Endothelial cell of umbilical vein (primary cell): ENCODE measurements around the gene POLR1B. TPM values are rescaled to one million over a fixed set of nuclear protein-coding genes. Genes with fewer than 3 reads are reported as not detected.

ENCODE experiments used
- BruUV-seq: library from RNA; stranded (reverse); fragments of 400-500 nt; replicated peaks from 2 replicates; lab custom pipeline; 2021; lab: Mats Ljungman, UMichigan
- CTCF ChIA-PET: fragments of 300-600, 350-600 bp; sonication (Branson Sonifier 250); formaldehyde crosslinking; loops from one replicate; lab custom pipeline; 2021; ENCODE audit warnings: antibody characterized with exemption, inconsistent platforms; lab: Charles Lee
- POLR2A ChIA-PET: fragments of 300-600, 350-600 bp; sonication (Branson Sonifier 250); formaldehyde crosslinking; loops from one replicate; lab custom pipeline; 2021; ENCODE audit warnings: antibody characterized with exemption, inconsistent platforms; lab: Charles Lee
- DNase-seq: peaks from one replicate; pipeline ENCODE4 v3.0.0-alpha.2; 2011; ENCODE audit warnings: low read depth, low spot score
- FAIRE-seq: peaks from 2 replicates; lab custom pipeline; 2011; peaks lifted over from hg19 to GRCh38; lab: Jason Lieb, UNC
- H2AFZ ChIP-seq: 2 replicates; pipeline ENCODE4 v1.6.0; 2012; ENCODE audit warnings: low read depth, low read length, control low read depth, inconsistent platforms
- H3K27ac ChIP-seq: 2 replicates; pipeline ENCODE4 v1.5.1; 2011; ENCODE audit warnings: low read depth, mild to moderate bottlenecking, control low read depth, low read length, moderate library complexity; ENCODE audit not compliant: insufficient read depth
- H3K27me3 ChIP-seq, 2 experiments: 2 replicates each; pipeline versions ENCODE4 v1.6.0 to v1.6.1; 2011; ENCODE audit warnings: low read length in 2 of 2, mixed read lengths in 1 of 2; ENCODE audit not compliant: control insufficient read depth in 2 of 2, insufficient read depth in 2 of 2
- H3K36me3 ChIP-seq, 2 experiments: 2 replicates in 1 of 2; 3 replicates in 1 of 2; pipeline ENCODE4 v1.5.1; 2011; ENCODE audit warnings: low read length in 2 of 2, mild to moderate bottlenecking in 1 of 2, moderate library complexity in 1 of 2; ENCODE audit not compliant: control insufficient read depth in 2 of 2, insufficient read depth in 2 of 2; ENCODE audit errors: extremely low read depth in 1 of 2
- H3K4me1 ChIP-seq: 3 replicates; pipeline ENCODE4 v1.5.1; 2011; ENCODE audit warnings: mild to moderate bottlenecking, low read length; ENCODE audit not compliant: control insufficient read depth, insufficient read depth; ENCODE audit errors: extremely low read depth
- H3K4me2 ChIP-seq: 2 replicates; pipeline ENCODE4 v1.6.1; 2011; ENCODE audit warnings: low read length, control low read depth, mixed read lengths; ENCODE audit not compliant: insufficient read depth
- H3K4me3 ChIP-seq, 3 experiments: fragments of 200-600 bp in 1 of 3; sonication (generic), shearing (Covaris generic) in 1 of 3; replicated peaks in 1 of 3; 2 replicates each; pipeline ENCODE4 v1.5.1; 2011 to 2016; ENCODE audit warnings: control low read depth in 3 of 3, low read length in 3 of 3, mild to moderate bottlenecking in 2 of 3, inconsistent platforms in 1 of 3, low read depth in 1 of 3, moderate library complexity in 1 of 3; ENCODE audit not compliant: insufficient read depth in 1 of 3
- H3K79me2 ChIP-seq: 2 replicates; pipeline ENCODE4 v1.6.0; 2012; ENCODE audit warnings: low read length, inconsistent platforms; ENCODE audit not compliant: control insufficient read depth, insufficient read depth
- H3K9ac ChIP-seq: replicated peaks from 2 replicates; pipeline ENCODE3; 2011; ENCODE audit warnings: low read length, control low read depth; ENCODE audit not compliant: insufficient read depth; ENCODE audit errors: extremely low read depth
- H3K9me1 ChIP-seq: replicated peaks from 3 replicates; pipeline ENCODE4 v1.6.0; 2011; ENCODE audit warnings: mild to moderate bottlenecking, low read length; ENCODE audit not compliant: control insufficient read depth, insufficient read depth; ENCODE audit errors: extremely low read depth
- H3K9me3 ChIP-seq: replicated peaks from 2 replicates; pipeline ENCODE4 v1.5.1; 2012; ENCODE audit warnings: low read length, inconsistent platforms; ENCODE audit not compliant: control insufficient read depth, insufficient read depth
- H4K20me1 ChIP-seq: replicated peaks from 2 replicates; pipeline ENCODE3; 2011; ENCODE audit warnings: mild to moderate bottlenecking, low read length; ENCODE audit not compliant: control insufficient read depth, insufficient read depth; ENCODE audit errors: extremely low read depth
- EZH2 ChIP-seq: IDR thresholded peaks from 2 replicates; pipeline ENCODE4 v1.6.1; 2012; ENCODE audit warnings: borderline replicate concordance, low read depth, mild to moderate bottlenecking, moderate library complexity, low read length, inconsistent platforms; ENCODE audit not compliant: severe bottlenecking
- FOS ChIP-seq: IDR thresholded peaks from 2 replicates; pipeline ENCODE4 v1.6.1; 2011; ENCODE audit warnings: mild to moderate bottlenecking, low read length, moderate library complexity, borderline replicate concordance; ENCODE audit not compliant: insufficient read depth
- GATA2 ChIP-seq: IDR thresholded peaks from 2 replicates; pipeline ENCODE4 v1.7.0; 2011; ENCODE audit warnings: low read depth, mild to moderate bottlenecking, moderate library complexity, mixed read lengths, low read length; ENCODE audit not compliant: insufficient read length, insufficient read depth
- JUN ChIP-seq: IDR thresholded peaks from 2 replicates; pipeline ENCODE4 v1.6.1; 2011; ENCODE audit warnings: borderline replicate concordance, low read depth; ENCODE audit not compliant: insufficient read length, insufficient read depth
- MYC ChIP-seq: IDR thresholded peaks from one replicate; pipeline ENCODE4 v1.6.1; 2011; ENCODE audit warnings: mild to moderate bottlenecking, low read depth, low read length
- POLR2A ChIP-seq: IDR thresholded peaks from 2 replicates; pipeline ENCODE4 v1.6.1; 2012; ENCODE audit warnings: low read depth, mild to moderate bottlenecking, control low read depth, low read length
- POLR2AphosphoS5 ChIP-seq: IDR thresholded peaks from 2 replicates; pipeline ENCODE4 v1.6.1; 2012; ENCODE audit warnings: low read depth, mild to moderate bottlenecking, control low read depth, low read length, moderate library complexity; ENCODE audit not compliant: insufficient read depth
- dilution Hi-C: fragments of 300-500 bp; cut with MboI; formaldehyde crosslinking; loops from one replicate; pipeline ENCODE4 v1.15.0; 2019; ENCODE audit warnings: low sequenced_read_pairs; ENCODE audit not compliant: extremely low pct_ligation_motif_present
- intact Hi-C: fragments of 100-400 bp; cut with micrococcal nuclease; formaldehyde crosslinking; loops from one replicate; pipeline ENCODE4 v1.10.0; 2022
- polyA plus RNA-seq, 4 experiments: library from polyadenylated mRNA; depleted of rRNA in 3 of 4; stranded (reverse) in 3 of 4; unstranded in 1 of 4; fragments of >200 nt; gene quantifications; 2 replicates each; pipeline versions ENCODE4 v1.2.1 to v1.2.3, GENCODE V29; 2011 to 2012; ENCODE audit warnings: missing spikeins in 1 of 4
- total RNA-seq: library from RNA; stranded (reverse); gene quantifications from 2 replicates; pipeline ENCODE4 v1.2.3, GENCODE V29; 2021
- TF ChIP-seq, protein P1 (sequence below), 2 donors: IDR thresholded peaks; 1 replicate in 1 of 2; 2 replicates in 1 of 2; pipeline ENCODE4 v1.5.1; 2011; ENCODE audit warnings: low read length in 2 of 2, mild to moderate bottlenecking in 2 of 2, moderate library complexity in 2 of 2, control low read depth in 1 of 2, inconsistent platforms in 1 of 2, low read depth in 1 of 2; ENCODE audit not compliant: insufficient read depth in 1 of 2; ENCODE audit errors: extremely low read depth in 1 of 2
- TF ChIP-seq, protein P2 (sequence below): IDR thresholded peaks from 2 replicates; pipeline ENCODE4 v1.6.1; 2011; ENCODE audit not compliant: insufficient read depth, insufficient read length

Gene POLR1B
- total and polyA plus RNA-seq, 2 donors (not counting 3 experiments of a cell fraction or from before 2014, with no cell fraction given): 12.2 to 28.9 TPM

DNA sequence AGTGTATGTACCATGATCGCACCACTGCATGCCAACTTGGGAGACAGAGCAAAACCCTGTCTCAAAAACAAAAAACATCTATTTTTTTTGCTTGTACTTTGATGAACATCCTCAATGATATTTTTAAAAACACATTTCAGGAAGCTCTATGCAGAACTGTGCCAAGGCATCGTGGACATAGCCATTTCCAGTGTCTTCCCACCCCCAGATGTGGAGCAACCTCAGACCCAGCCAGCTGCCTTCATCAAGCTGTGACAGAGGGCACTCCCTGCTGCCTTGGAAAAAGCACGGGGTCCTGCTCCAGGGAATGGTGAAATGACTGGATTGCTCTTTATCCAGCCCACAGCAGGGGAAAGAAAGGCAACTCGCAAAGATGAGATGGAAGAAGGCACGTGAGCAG lies 13.7 kb upstream of the POLR1B start:
- no TSS peak for BruUV-seq
- TF ChIP-seq, protein P1, sequence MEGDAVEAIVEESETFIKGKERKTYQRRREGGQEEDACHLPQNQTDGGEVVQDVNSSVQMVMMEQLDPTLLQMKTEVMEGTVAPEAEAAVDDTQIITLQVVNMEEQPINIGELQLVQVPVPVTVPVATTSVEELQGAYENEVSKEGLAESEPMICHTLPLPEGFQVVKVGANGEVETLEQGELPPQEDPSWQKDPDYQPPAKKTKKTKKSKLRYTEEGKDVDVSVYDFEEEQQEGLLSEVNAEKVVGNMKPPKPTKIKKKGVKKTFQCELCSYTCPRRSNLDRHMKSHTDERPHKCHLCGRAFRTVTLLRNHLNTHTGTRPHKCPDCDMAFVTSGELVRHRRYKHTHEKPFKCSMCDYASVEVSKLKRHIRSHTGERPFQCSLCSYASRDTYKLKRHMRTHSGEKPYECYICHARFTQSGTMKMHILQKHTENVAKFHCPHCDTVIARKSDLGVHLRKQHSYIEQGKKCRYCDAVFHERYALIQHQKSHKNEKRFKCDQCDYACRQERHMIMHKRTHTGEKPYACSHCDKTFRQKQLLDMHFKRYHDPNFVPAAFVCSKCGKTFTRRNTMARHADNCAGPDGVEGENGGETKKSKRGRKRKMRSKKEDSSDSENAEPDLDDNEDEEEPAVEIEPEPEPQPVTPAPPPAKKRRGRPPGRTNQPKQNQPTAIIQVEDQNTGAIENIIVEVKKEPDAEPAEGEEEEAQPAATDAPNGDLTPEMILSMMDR (IDR thresholded peaks at IDR 0.05; ENCODE audit: extremely low read depth in 1 of 2, insufficient read depth in 1 of 2, low read depth in 1 of 2, low read length in 2 of 2): no peak
- TF ChIP-seq JUN: no peak
- FAIRE-seq: no peak
- H3K36me3 ChIP-seq: peaks cover 11 to 16% of the 10 kb centered on the region in 2 experiments
- H4K20me1 ChIP-seq: no peaks in the 10 kb centered on the region
- intact Hi-C loops (no loop called here), dilution Hi-C loops (no loop called here)
- H3K4me1 ChIP-seq: no peaks in the 10 kb centered on the region
- ChIA-PET POLR2A (no interaction called here), CTCF (interaction anchor here (1.1 kb wide), 1 partner anchor 10 kb away, joined by 3 read pairs; no protein-coding TSS in a partner anchor)
- H3K9me3 ChIP-seq: no peaks in the 10 kb centered on the region
- no peak overlapping the region for H3K4me3 ChIP-seq
- no peaks in the 10 kb centered on the region for H3K9me1 ChIP-seq
- H3K79me2 ChIP-seq: no peaks in the 10 kb centered on the region
- no peak overlapping the region for H3K9ac ChIP-seq
- no peak overlapping the region for H2AFZ ChIP-seq
- no peak overlapping the region for H3K27ac ChIP-seq
- no peak overlapping the region for H3K4me2 ChIP-seq
- H3K27me3 ChIP-seq: no peaks in the 10 kb centered on the region
- DNase-seq: no peak

DNA sequence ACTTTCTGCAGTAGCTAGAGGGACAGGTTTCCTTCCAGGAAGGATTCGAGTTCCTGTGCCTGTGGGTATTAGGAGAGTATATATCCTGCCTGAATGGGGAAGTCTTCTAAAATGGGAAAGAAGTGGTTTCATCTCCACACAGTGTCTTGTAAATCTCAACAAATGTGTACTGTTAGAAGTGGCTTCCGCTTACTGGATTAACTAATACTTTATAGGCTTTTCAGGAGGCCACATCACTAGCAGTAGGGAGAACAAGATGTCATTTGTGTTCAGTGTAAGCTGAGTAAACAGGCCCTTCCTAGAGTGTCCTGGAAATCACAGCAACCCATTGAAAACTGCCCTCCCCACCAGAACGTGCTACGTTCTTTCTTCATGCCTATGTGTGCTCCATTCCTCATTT lies 12.5 kb upstream of the POLR1B start:
- no peaks in the 10 kb centered on the region for H4K20me1 ChIP-seq
- ChIA-PET POLR2A (no interaction called here), CTCF (no interaction called here)
- H3K9me3 ChIP-seq: no peaks in the 10 kb centered on the region
- H3K36me3 ChIP-seq: peaks cover 11 to 16% of the 10 kb centered on the region in 2 experiments
- no peak overlapping the region for H3K4me3 ChIP-seq
- no peak overlapping the region for H3K27ac ChIP-seq
- no peak for FAIRE-seq
- dilution Hi-C loops (no loop called here), intact Hi-C loops (no loop called here)
- no peak for DNase-seq
- no peaks in the 10 kb centered on the region for H3K4me1 ChIP-seq
- no peak overlapping the region for H3K9ac ChIP-seq
- no peak for TF ChIP-seq EZH2
- TF ChIP-seq POLR2AphosphoS5: no peak
- TF ChIP-seq, protein P1 (IDR thresholded peaks at IDR 0.05; ENCODE audit: extremely low read depth in 1 of 2, insufficient read depth in 1 of 2, low read depth in 1 of 2, low read length in 2 of 2): no peak
- TF ChIP-seq, protein P2, sequence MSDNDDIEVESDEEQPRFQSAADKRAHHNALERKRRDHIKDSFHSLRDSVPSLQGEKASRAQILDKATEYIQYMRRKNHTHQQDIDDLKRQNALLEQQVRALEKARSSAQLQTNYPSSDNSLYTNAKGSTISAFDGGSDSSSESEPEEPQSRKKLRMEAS: no peak
- no peak for TF ChIP-seq JUN
- TF ChIP-seq FOS: no peak
- no peak for TF ChIP-seq GATA2
- TF ChIP-seq MYC: no peak
- no peak for TF ChIP-seq POLR2A
- H3K4me2 ChIP-seq: no peak overlapping the region
- no peaks in the 10 kb centered on the region for H3K9me1 ChIP-seq
- no peaks in the 10 kb centered on the region for H3K27me3 ChIP-seq
- BruUV-seq: no TSS peak
- H2AFZ ChIP-seq: no peak overlapping the region
- H3K79me2 ChIP-seq: no peaks in the 10 kb centered on the region
